H1 (cell line): ENCODE measurements around the gene MYO1A. TPM values are rescaled to one million over a fixed set of nuclear protein-coding genes. Genes with fewer than 3 reads are reported as not detected.

Source experiments
- EGR1 ChIP-seq: IDR thresholded peaks from 2 replicates; pipeline ENCODE4 v1.6.1; 2011; ENCODE audit warnings: low read depth, low read length, borderline replicate concordance
- EP300 ChIP-seq, 2 experiments: IDR thresholded peaks; 1 replicate in 1 of 2; 2 replicates in 1 of 2; pipeline ENCODE4 v1.6.1; 2011 to 2012; ENCODE audit warnings: low read depth in 2 of 2, low read length in 2 of 2, mild to moderate bottlenecking in 2 of 2, borderline replicate concordance in 1 of 2, inconsistent platforms in 1 of 2, moderate library complexity in 1 of 2
- KDM5A ChIP-seq: fragments of 200-600 bp; IDR thresholded peaks from 2 replicates; pipeline ENCODE4 v1.7.1; 2012; ENCODE audit warnings: mild to moderate bottlenecking, low read length, inconsistent platforms, mixed read lengths
- RNF2 ChIP-seq: fragments of 200-900, 300-1000 bp; sonication (generic); IDR thresholded peaks from 2 replicates; pipeline ENCODE4 v1.7.1; 2016; ENCODE audit warnings: borderline replicate concordance, low read depth, mild to moderate bottlenecking, antibody characterized with exemption, low read length; ENCODE audit not compliant: poor library complexity, severe bottlenecking; ENCODE audit errors: missing control alignments
- SP2 ChIP-seq: IDR thresholded peaks from 2 replicates; pipeline ENCODE4 v1.6.1; 2012; ENCODE audit warnings: mild to moderate bottlenecking, low read length, inconsistent platforms
- polyA plus RNA-seq, 7 experiments: library from polyadenylated mRNA; depleted of rRNA in 3 of 7; stranded (reverse) in 5 of 7; unstranded in 2 of 7; fragments of >200 nt in 5 of 7; fragments of 200-250 nt in 2 of 7; gene quantifications; 1 replicate in 5 of 7; 2 replicates in 1 of 7; 4 replicates in 1 of 7; pipeline versions ENCODE4 v1.2.1 to v1.2.3, GENCODE V29; 2011 to 2013; ENCODE audit warnings: missing spikeins in 2 of 7, mixed read lengths in 2 of 7
- total RNA-seq: library from RNA; stranded (reverse); fragmentation: NEBNext Ultra II Directional; extraction: Animal tissue kit (Norgen Biotek cat#: 25700); gene quantifications from 2 replicates; pipeline ENCODE4 v1.2.1, GENCODE V29; 2021
- TF ChIP-seq, protein P1 (sequence below): IDR thresholded peaks from 2 replicates; pipeline ENCODE4 v1.6.1; 2012; ENCODE audit warnings: inconsistent platforms
- TF ChIP-seq, protein P2 (sequence below), 3 experiments: IDR thresholded peaks; 1 replicate in 2 of 3; 2 replicates in 1 of 3; pipeline versions ENCODE4 v1.5.1 to v1.6.1; 2011; ENCODE audit warnings: low read length in 3 of 3, mild to moderate bottlenecking in 3 of 3, inconsistent platforms in 2 of 3, low read depth in 1 of 3, moderate library complexity in 1 of 3; ENCODE audit not compliant: insufficient read depth in 1 of 3; ENCODE audit errors: control extremely low read depth in 1 of 3

MYO1A gene
- total and polyA plus RNA-seq, 2 of the 8 experiments (the other 6 are each of a cell fraction or from before 2014, with no cell fraction given): 0.54 to 0.77 TPM

DNA sequence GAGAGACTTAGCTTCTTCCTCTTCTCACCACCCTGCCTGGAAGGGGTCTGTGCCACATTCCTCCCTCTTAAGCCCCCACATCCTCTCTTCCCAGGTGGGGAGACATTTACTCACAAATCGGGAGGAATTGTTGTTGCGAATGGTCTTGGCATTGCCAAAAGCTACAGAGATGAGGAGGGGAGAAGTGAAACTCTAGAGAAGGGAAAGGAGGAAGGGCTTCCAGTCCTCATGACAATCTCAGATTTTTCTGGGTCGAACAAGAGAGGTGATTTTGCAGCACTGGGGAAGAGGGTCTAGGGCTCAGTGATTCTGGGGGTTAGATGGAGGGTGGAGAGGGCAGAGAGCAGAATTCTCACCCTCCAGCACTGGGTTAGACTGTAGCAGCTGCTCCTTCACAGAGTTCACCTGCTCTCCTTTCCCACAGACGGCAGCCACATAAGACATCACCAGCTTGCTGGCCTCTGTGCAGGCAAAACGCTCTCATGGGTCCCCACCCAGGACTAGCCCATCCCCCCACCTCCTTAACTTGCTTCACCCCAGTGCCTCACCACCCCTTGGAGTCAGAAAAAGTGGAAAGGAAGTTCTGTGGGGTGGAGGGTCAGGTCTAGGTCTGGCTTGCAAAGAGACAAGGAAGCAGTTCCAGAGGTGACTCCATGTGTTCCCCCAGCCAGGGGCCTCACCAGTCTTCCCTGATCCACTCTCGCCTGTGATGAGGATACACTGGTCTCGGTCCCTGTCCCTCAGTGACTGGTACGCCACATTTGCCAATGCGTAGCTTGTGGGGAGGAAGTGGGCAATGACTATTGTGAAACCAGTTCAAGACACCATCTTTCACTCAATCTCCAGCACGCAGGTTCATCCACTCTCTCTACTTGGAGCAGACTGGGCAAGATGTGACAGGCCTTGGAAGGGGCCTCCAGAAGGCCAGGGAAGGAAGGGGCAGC lies 2.7 kb downstream of the MYO1A start (continued):
- no peak for TF ChIP-seq RNF2
- TF ChIP-seq EP300 (IDR thresholded peaks at IDR 0.05; ENCODE audit: borderline replicate concordance in 1 of 2, low read depth in 2 of 2, low read length in 2 of 2): no peak
- TF ChIP-seq KDM5A: no peak
- TF ChIP-seq, protein P1, sequence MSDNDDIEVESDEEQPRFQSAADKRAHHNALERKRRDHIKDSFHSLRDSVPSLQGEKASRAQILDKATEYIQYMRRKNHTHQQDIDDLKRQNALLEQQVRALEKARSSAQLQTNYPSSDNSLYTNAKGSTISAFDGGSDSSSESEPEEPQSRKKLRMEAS: no peak
- TF ChIP-seq, protein P2, sequence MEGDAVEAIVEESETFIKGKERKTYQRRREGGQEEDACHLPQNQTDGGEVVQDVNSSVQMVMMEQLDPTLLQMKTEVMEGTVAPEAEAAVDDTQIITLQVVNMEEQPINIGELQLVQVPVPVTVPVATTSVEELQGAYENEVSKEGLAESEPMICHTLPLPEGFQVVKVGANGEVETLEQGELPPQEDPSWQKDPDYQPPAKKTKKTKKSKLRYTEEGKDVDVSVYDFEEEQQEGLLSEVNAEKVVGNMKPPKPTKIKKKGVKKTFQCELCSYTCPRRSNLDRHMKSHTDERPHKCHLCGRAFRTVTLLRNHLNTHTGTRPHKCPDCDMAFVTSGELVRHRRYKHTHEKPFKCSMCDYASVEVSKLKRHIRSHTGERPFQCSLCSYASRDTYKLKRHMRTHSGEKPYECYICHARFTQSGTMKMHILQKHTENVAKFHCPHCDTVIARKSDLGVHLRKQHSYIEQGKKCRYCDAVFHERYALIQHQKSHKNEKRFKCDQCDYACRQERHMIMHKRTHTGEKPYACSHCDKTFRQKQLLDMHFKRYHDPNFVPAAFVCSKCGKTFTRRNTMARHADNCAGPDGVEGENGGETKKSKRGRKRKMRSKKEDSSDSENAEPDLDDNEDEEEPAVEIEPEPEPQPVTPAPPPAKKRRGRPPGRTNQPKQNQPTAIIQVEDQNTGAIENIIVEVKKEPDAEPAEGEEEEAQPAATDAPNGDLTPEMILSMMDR (IDR thresholded peaks at IDR 0.05; ENCODE audit: control extremely low read depth in 1 of 3, insufficient read depth in 1 of 3, low read depth in 1 of 3, low read length in 3 of 3): no peak
- no peak for TF ChIP-seq SP2
- TF ChIP-seq EGR1: no peak
